Fibroblast of lung (primary cell): ENCODE results near the gene EFCAB3. TPM values are rescaled to one million over a fixed set of nuclear protein-coding genes. Genes with fewer than 3 reads are reported as not detected.

Experiments used
- DNase-seq, 2 donors: peaks; one replicate each; pipeline versions ENCODE4 v3.0.0 to v3.0.0-alpha.2; 2010; ENCODE audit warnings: low read depth in 2 of 2
- H2AFZ ChIP-seq: 2 replicates; pipeline ENCODE4 v1.5.1; 2012; ENCODE audit warnings: low read length, control low read depth, inconsistent platforms
- H3K27ac ChIP-seq: 2 replicates; pipeline ENCODE4 v1.5.1; 2011; ENCODE audit warnings: low read length, control low read depth; ENCODE audit not compliant: insufficient read depth
- H3K27me3 ChIP-seq: 2 replicates; pipeline ENCODE4 v1.5.1; 2011; ENCODE audit warnings: mild to moderate bottlenecking, low read length; ENCODE audit not compliant: control insufficient read depth, insufficient read depth
- H3K36me3 ChIP-seq: 2 replicates; pipeline ENCODE4 v1.5.1; 2011; ENCODE audit warnings: low read length; ENCODE audit not compliant: control insufficient read depth, insufficient read depth
- H3K4me1 ChIP-seq: 2 replicates; pipeline ENCODE4 v1.5.1; 2011; ENCODE audit warnings: low read length; ENCODE audit not compliant: control insufficient read depth, insufficient read depth; ENCODE audit errors: extremely low read depth
- H3K4me2 ChIP-seq: 2 replicates; pipeline ENCODE4 v1.5.1; 2011; ENCODE audit warnings: low read length, control low read depth; ENCODE audit not compliant: insufficient read depth; ENCODE audit errors: extremely low read depth
- H3K4me3 ChIP-seq, 4 experiments: fragments of 200-600 bp in 1 of 4; sonication (generic) in 1 of 4; replicated peaks in 1 of 4; 2 replicates each; pipeline ENCODE4 v1.5.1; 2011 to 2016; ENCODE audit warnings: low read length in 4 of 4, low read depth in 3 of 4, mild to moderate bottlenecking in 3 of 4, control low read depth in 2 of 4, inconsistent platforms in 1 of 4, mixed read lengths in 1 of 4; ENCODE audit not compliant: insufficient read depth in 1 of 4; ENCODE audit errors: control extremely low read depth in 1 of 4
- H3K79me2 ChIP-seq: 2 replicates; pipeline ENCODE4 v1.5.1; 2012; ENCODE audit warnings: mild to moderate bottlenecking, low read length, inconsistent platforms; ENCODE audit not compliant: control insufficient read depth, insufficient read depth
- H3K9ac ChIP-seq: 2 replicates; pipeline ENCODE4 v1.5.1; 2011; ENCODE audit warnings: mild to moderate bottlenecking, low read length, control low read depth; ENCODE audit not compliant: insufficient read depth
- H3K9me3 ChIP-seq: 2 replicates; pipeline ENCODE4 v1.5.1; 2012; ENCODE audit warnings: low read depth, low read length; ENCODE audit not compliant: control insufficient read depth, insufficient read depth
- H4K20me1 ChIP-seq: 2 replicates; pipeline ENCODE4 v1.5.1; 2011; ENCODE audit warnings: low read length; ENCODE audit not compliant: control insufficient read depth, insufficient read depth; ENCODE audit errors: extremely low read depth
- CTCF ChIP-seq, 2 donors: IDR thresholded peaks in 1 of 2; conservative IDR thresholded peaks in 1 of 2; 1 replicate in 1 of 2; 2 replicates in 1 of 2; pipeline ENCODE4 v1.5.1; 2011 to 2012; ENCODE audit warnings: low read length in 2 of 2, control low read depth in 1 of 2, inconsistent platforms in 1 of 2, low read depth in 1 of 2, mild to moderate bottlenecking in 1 of 2
- EZH2 ChIP-seq: IDR thresholded peaks from 2 replicates; pipeline ENCODE4 v1.5.1; 2012; ENCODE audit warnings: low read length, control low read depth, mild to moderate bottlenecking; ENCODE audit errors: missing control alignments
- polyA plus RNA-seq, 2 donors: library from polyadenylated mRNA; depleted of rRNA in 1 of 2; stranded (reverse) in 1 of 2; unstranded in 1 of 2; fragments of >200 nt; gene quantifications; 2 replicates each; pipeline ENCODE4 v1.2.1, GENCODE V29; 2011 to 2012; ENCODE audit warnings: missing spikeins in 1 of 2
- total RNA-seq: library from RNA; depleted of rRNA; stranded (reverse); fragments of >200 nt; gene quantifications from 2 replicates; pipeline ENCODE4 v1.2.1, GENCODE V29; 2014

Gene EFCAB3
- total and polyA plus RNA-seq, 2 donors (not counting 1 experiment from before 2014, with no cell fraction given), result not detected

DNA sequence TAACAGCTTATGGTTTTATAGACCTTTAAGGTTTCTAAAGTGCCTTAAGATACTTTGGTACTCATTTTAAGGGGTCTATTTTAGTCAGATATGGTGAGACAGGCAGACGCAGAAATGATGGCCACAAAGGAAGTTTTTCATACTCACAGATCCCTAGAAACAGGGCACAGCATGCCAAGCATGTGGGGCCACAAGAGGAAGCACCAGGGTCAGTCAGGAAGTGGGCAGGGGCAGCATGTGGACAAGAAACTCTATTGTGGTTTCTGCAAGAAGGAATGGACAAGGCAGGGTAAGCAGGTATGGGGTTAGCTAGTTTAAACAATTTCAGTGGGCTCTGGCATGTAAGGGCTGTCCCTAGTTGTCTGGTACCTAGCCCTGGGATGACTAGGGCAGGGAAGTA lies 8.5 kb downstream of the EFCAB3 start:
- Histone ChIP-seq H3K4me3 (no peak overlapping the region), H3K79me2 (no peaks in the 10 kb centered on the region), H3K36me3 (no peaks in the 10 kb centered on the region), H3K9me3 (no peaks in the 10 kb centered on the region), H4K20me1 (no peaks in the 10 kb centered on the region), H2AFZ (no peak overlapping the region), H3K27me3 (peaks cover 8% of the 10 kb centered on the region), H3K4me1 (no peaks in the 10 kb centered on the region), H3K27ac (no peak overlapping the region), H3K4me2 (no peak overlapping the region), H3K9ac (no peak overlapping the region)
- TF ChIP-seq CTCF (conservative IDR thresholded peaks at IDR 0.05 in 1 of 2, IDR thresholded peaks at IDR 0.05 in 1 of 2; ENCODE audit: low read depth in 1 of 2, low read length in 2 of 2) (no peak), EZH2 (no peak)
- DNase-seq, result no peak

DNA sequence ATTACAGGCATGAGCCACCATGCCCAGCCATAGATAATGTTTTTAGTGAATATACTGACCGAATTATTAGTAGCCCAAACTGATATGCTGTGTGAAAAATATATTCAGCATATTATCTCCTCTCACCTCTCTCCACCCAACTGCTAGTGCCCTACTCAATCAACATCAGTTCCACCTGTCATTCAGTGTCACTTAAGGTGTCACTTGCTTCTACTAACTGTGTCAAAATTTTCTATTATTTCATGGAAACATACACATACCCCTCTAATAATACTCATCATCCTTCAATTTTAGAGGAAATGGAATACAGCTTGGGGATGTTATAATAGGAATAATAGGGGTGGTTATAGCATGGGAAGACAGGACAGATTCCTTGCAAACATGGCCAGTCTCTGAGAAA lies 12.6 kb downstream of the EFCAB3 start:
- TF ChIP-seq EZH2, result no peak
- no peak for TF ChIP-seq CTCF (conservative IDR thresholded peaks at IDR 0.05 in 1 of 2, IDR thresholded peaks at IDR 0.05 in 1 of 2; ENCODE audit: low read depth in 1 of 2, low read length in 2 of 2)
- H3K27ac ChIP-seq, result no peak overlapping the region

DNA sequence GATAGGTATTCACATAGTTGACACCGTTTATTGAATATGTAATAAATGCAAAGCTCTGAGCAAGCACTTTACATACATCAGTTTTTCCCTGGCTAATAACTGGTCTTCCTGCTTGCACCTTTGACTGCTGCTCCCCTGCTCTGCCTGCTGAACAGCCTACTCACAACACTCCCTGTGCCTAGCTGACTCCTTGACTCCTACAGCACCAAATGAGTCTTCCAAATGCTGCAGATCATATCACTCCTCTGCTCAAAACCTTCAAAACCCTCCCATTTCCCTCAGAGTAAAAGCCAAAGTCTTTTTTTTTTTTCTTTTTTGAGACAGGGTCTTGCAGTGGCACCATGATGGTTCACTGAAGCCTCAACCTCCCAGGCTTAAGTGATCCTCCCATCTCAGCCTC lies 18.5 kb downstream of the EFCAB3 start:
- Histone ChIP-seq H3K4me2 (no peak overlapping the region), H3K4me3 (no peak overlapping the region), H3K27ac (no peak overlapping the region), H2AFZ (no peak overlapping the region), H3K9me3 (no peaks in the 10 kb centered on the region), H4K20me1 (no peaks in the 10 kb centered on the region), H3K27me3 (no peaks in the 10 kb centered on the region), H3K4me1 (no peaks in the 10 kb centered on the region), H3K79me2 (no peaks in the 10 kb centered on the region), H3K9ac (no peak overlapping the region), H3K36me3 (no peaks in the 10 kb centered on the region)
- TF ChIP-seq CTCF (conservative IDR thresholded peaks at IDR 0.05 in 1 of 2, IDR thresholded peaks at IDR 0.05 in 1 of 2; ENCODE audit: low read depth in 1 of 2, low read length in 2 of 2) (no peak), EZH2 (no peak)
- DNase-seq, result no peak

More for the DNA sequence above, 12.6 kb downstream of the EFCAB3 start:
- Histone ChIP-seq H4K20me1 (no peaks in the 10 kb centered on the region), H3K4me3 (no peak overlapping the region), H3K4me2 (no peak overlapping the region), H2AFZ (no peak overlapping the region), H3K27me3 (peaks cover 3% of the 10 kb centered on the region), H3K36me3 (no peaks in the 10 kb centered on the region), H3K9ac (no peak overlapping the region), H3K9me3 (no peaks in the 10 kb centered on the region), H3K79me2 (no peaks in the 10 kb centered on the region), H3K4me1 (no peaks in the 10 kb centered on the region)
- no peak for DNase-seq
